ENCODE data around the gene OSBPL2. TPM values are rescaled to one million over a fixed set of nuclear protein-coding genes. Genes with fewer than 3 reads are reported as not detected.

Gene OSBPL2
- polyA plus RNA-seq, 4 donors = 26.7 to 41.5 (median 34.8) TPM

- DNase-seq (ENCODE audit: low read depth in 4 of 4, low spot score in 2 of 4) = no peak
These were observed 10.7 kb downstream of the OSBPL2 start for GRCh38 chr20:62248890-62249560.

GRCh38 chr20:62252342-62252966, 14.1 kb downstream of the OSBPL2 start:
- DNase-seq (ENCODE audit: low read depth in 4 of 4, low spot score in 2 of 4) = no peak

- no peak for DNase-seq (ENCODE audit: low read depth in 4 of 4, low spot score in 2 of 4)
These were observed 15.1 kb downstream of the OSBPL2 start for GRCh38 chr20:62253398-62253797.

- DNase-seq (ENCODE audit: low read depth in 4 of 4, low spot score in 2 of 4) = no peak
These were observed 15.9 kb downstream of the OSBPL2 start for GRCh38 chr20:62254021-62254724.

GRCh38 chr20:62255976-62256375, 17.7 kb downstream of the OSBPL2 start:
- DNase-seq (ENCODE audit: low read depth in 4 of 4, low spot score in 2 of 4) = no peak

- no peak for DNase-seq (ENCODE audit: low read depth in 4 of 4, low spot score in 2 of 4)
These were observed 20.4 kb downstream of the OSBPL2 start for GRCh38 chr20:62258499-62259293.

- no peak for DNase-seq (ENCODE audit: low read depth in 4 of 4, low spot score in 2 of 4)
These were observed 20.9 kb downstream of the OSBPL2 start for GRCh38 chr20:62259294-62259565.

GRCh38 chr20:62262064-62262463, 23.7 kb downstream of the OSBPL2 start:
- DNase-seq (ENCODE audit: low read depth in 4 of 4, low spot score in 2 of 4) = no peak

- DNase-seq (ENCODE audit: low read depth in 4 of 4, low spot score in 2 of 4) = no peak
These were observed 25.1 kb downstream of the OSBPL2 start for GRCh38 chr20:62263396-62263795.

- DNase-seq (ENCODE audit: low read depth in 4 of 4, low spot score in 2 of 4) = no peak
These were observed 27.0 kb downstream of the OSBPL2 start for GRCh38 chr20:62265365-62265764.

- DNase-seq (ENCODE audit: low read depth in 4 of 4, low spot score in 2 of 4) = no peak
These were observed 28.0 kb downstream of the OSBPL2 start for GRCh38 chr20:62266340-62266739.

- DNase-seq (ENCODE audit: low read depth in 4 of 4, low spot score in 2 of 4) = no peak
These were observed 28.5 kb downstream of the OSBPL2 start for GRCh38 chr20:62266851-62267250.

- no peak for DNase-seq (ENCODE audit: low read depth in 4 of 4, low spot score in 2 of 4)
These were observed 29.2 kb downstream of the OSBPL2 start for GRCh38 chr20:62267543-62267942.

- no peak for DNase-seq (ENCODE audit: low read depth in 4 of 4, low spot score in 2 of 4)
These were observed 30.0 kb downstream of the OSBPL2 start for GRCh38 chr20:62268228-62268900.

GRCh38 chr20:62269378-62269777, 31.1 kb downstream of the OSBPL2 start:
- no peak for DNase-seq (ENCODE audit: low read depth in 4 of 4, low spot score in 2 of 4)

- DNase-seq (ENCODE audit: low read depth in 4 of 4, low spot score in 2 of 4) = no peak
These were observed 31.6 kb downstream of the OSBPL2 start for GRCh38 chr20:62269871-62270270.

GRCh38 chr20:62272200-62272599, 33.9 kb downstream of the OSBPL2 start:
- no peak for DNase-seq (ENCODE audit: low read depth in 4 of 4, low spot score in 2 of 4)

- DNase-seq (ENCODE audit: low read depth in 4 of 4, low spot score in 2 of 4) = no peak
These were observed 35.1 kb downstream of the OSBPL2 start for GRCh38 chr20:62273416-62273815.

GRCh38 chr20:62274332-62274950, 36.1 kb downstream of the OSBPL2 start:
- DNase-seq (ENCODE audit: low read depth in 4 of 4, low spot score in 2 of 4) = peak in 2 of 4 donors; percentile 15 to 25

- no peak for DNase-seq (ENCODE audit: low read depth in 4 of 4, low spot score in 2 of 4)
These were observed 36.9 kb downstream of the OSBPL2 start for GRCh38 chr20:62275219-62275618.
